A204.1 (cell line): ENCODE data around the gene CARD16.

ENCODE experiments used
- FAIRE-seq: peaks from 2 replicates; lab custom pipeline; 2012; peaks lifted over from hg19 to GRCh38; lab: Jason Lieb, UNC

The CARD16 gene

GRCh38 chr11:104992781-104993180 lies 52.4 kb downstream of the CARD16 start:
- FAIRE-seq: no peak

- FAIRE-seq: no peak
Observed at GRCh38 chr11:104991994-104992393, 53.1 kb downstream of the CARD16 start.
